ENCODE measurements around the gene ZNF879.

ZNF879 gene

GRCh38 chr5:179006564-179006963 is 17.0 kb upstream of the ZNF879 start:
- DNase-seq (ENCODE audit: low read depth in 3 of 3, low spot score in 1 of 3) = no peak

GRCh38 chr5:179008667-179009066 is 14.9 kb upstream of the ZNF879 start:
- no peak for DNase-seq (ENCODE audit: low read depth in 3 of 3, low spot score in 1 of 3)

GRCh38 chr5:179033004-179033580 is 9.5 kb downstream of the ZNF879 start:
- no peak for DNase-seq (ENCODE audit: low read depth in 3 of 3, low spot score in 1 of 3)

- no peak for DNase-seq (ENCODE audit: low read depth in 3 of 3, low spot score in 1 of 3)
Observed at GRCh38 chr5:179044765-179045164, 21.2 kb downstream of the ZNF879 start.

GRCh38 chr5:179051784-179052183 is 28.2 kb downstream of the ZNF879 start:
- DNase-seq (ENCODE audit: low read depth in 3 of 3, low spot score in 1 of 3) = no peak

- no peak for DNase-seq (ENCODE audit: low read depth in 3 of 3, low spot score in 1 of 3)
Observed at GRCh38 chr5:179054036-179054785, 30.6 kb downstream of the ZNF879 start.

GRCh38 chr5:179054876-179055275 is 31.3 kb downstream of the ZNF879 start:
- no peak for DNase-seq (ENCODE audit: low read depth in 3 of 3, low spot score in 1 of 3)

- no peak for DNase-seq (ENCODE audit: low read depth in 3 of 3, low spot score in 1 of 3)
Observed at GRCh38 chr5:179055436-179055835, 31.8 kb downstream of the ZNF879 start.

GRCh38 chr5:179055841-179056240 is 32.2 kb downstream of the ZNF879 start:
- DNase-seq (ENCODE audit: low read depth in 3 of 3, low spot score in 1 of 3) = no peak

- DNase-seq (ENCODE audit: low read depth in 3 of 3, low spot score in 1 of 3) = peak; percentile 57 to 72 (median 72)
Observed at GRCh38 chr5:179060116-179061008, 36.8 kb downstream of the ZNF879 start, which contains the start of gene ZNF354C. ZNF354C (plus strand) TSS chr5:179060373; CDS start chr5:179062069, 1,696 bp downstream.

GRCh38 chr5:179061025-179061424 is 37.4 kb downstream of the ZNF879 start:
- DNase-seq (ENCODE audit: low read depth in 3 of 3, low spot score in 1 of 3) = no peak

GRCh38 chr5:179065703-179066102 is 42.1 kb downstream of the ZNF879 start:
- DNase-seq (ENCODE audit: low read depth in 3 of 3, low spot score in 1 of 3) = no peak

- DNase-seq (ENCODE audit: low read depth in 3 of 3, low spot score in 1 of 3) = no peak
Observed at GRCh38 chr5:179079165-179079987, 55.8 kb downstream of the ZNF879 start.

GRCh38 chr5:179080724-179081123 is 57.1 kb downstream of the ZNF879 start:
- DNase-seq (ENCODE audit: low read depth in 3 of 3, low spot score in 1 of 3) = no peak
